T-helper 2 cell (primary cell): Measurements from ENCODE around the gene RSPH3.
A peak's percentile ranks its signal among the peaks of the same experiment; 100 is the strongest.
"Not testable (repeated sequence)": the region's sequence is repeated elsewhere in the genome, so short reads cannot be mapped to it uniquely, and the experiment has no call there.

ENCODE experiments used
- DNase-seq, 5 experiments: peaks; one replicate each; pipeline versions ENCODE4 v3.0.0 to v3.0.0-alpha.2; 2012 to 2022

The RSPH3 gene

GRCh38 chr6:158972241-158973233 is 27.5 kb downstream of the RSPH3 start:
- DNase-seq = peak in 2 of 5 experiments; percentile 28 to 69

GRCh38 chr6:158970640-158971275 is 29.2 kb downstream of the RSPH3 start:
- DNase-seq = no peak

GRCh38 chr6:158969148-158969547 is 30.9 kb downstream of the RSPH3 start:
- DNase-seq = no peak

- DNase-seq = no peak
Measured at GRCh38 chr6:158963020-158963808, 36.8 kb downstream of the RSPH3 start.

GRCh38 chr6:158962371-158962770 is 37.6 kb downstream of the RSPH3 start:
- DNase-seq = no peak

GRCh38 chr6:158960026-158960425 is 40.0 kb downstream of the RSPH3 start:
- no peak for DNase-seq

GRCh38 chr6:158959552-158959951 is 40.5 kb downstream of the RSPH3 start:
- DNase-seq = no peak

- DNase-seq = peak in 2 of 5 experiments; percentile 6 to 38
Measured at GRCh38 chr6:158958504-158959386, 41.3 kb downstream of the RSPH3 start.

- DNase-seq = no peak
Measured at GRCh38 chr6:158955255-158955654, 44.7 kb downstream of the RSPH3 start.

- DNase-seq = no peak
Measured at GRCh38 chr6:158954753-158955152, 45.2 kb downstream of the RSPH3 start.

- not testable (repeated sequence) for DNase-seq
Measured at GRCh38 chr6:158952011-158952410, 48.0 kb downstream of the RSPH3 start.

GRCh38 chr6:158951565-158951964 is 48.4 kb downstream of the RSPH3 start:
- not testable (repeated sequence) for DNase-seq

GRCh38 chr6:158947284-158947683 is 52.7 kb downstream of the RSPH3 start:
- no peak for DNase-seq

- no peak for DNase-seq
Measured at GRCh38 chr6:158943380-158944032, 56.5 kb downstream of the RSPH3 start.

GRCh38 chr6:158942349-158942748 is 57.7 kb downstream of the RSPH3 start:
- DNase-seq = no peak

- DNase-seq = no peak
Measured at GRCh38 chr6:158941246-158941645, 58.8 kb downstream of the RSPH3 start.

GRCh38 chr6:158939255-158940159 is 60.5 kb downstream of the RSPH3 start:
- DNase-seq = no peak

- DNase-seq = peak in 3 of 5 experiments; percentile 7 to 23 (median 13)
Measured at GRCh38 chr6:158938811-158939254, 61.2 kb downstream of the RSPH3 start.

GRCh38 chr6:158938220-158938619 is 61.8 kb downstream of the RSPH3 start:
- DNase-seq = no peak

GRCh38 chr6:158934157-158934556 is 65.8 kb downstream of the RSPH3 start:
- DNase-seq = no peak
